ENCODE data around the gene YRDC. TPM values are rescaled to one million over a fixed set of nuclear protein-coding genes. Genes with fewer than 3 reads are reported as not detected.

The YRDC gene
- total and polyA plus RNA-seq, 7 donors, result 3.4 to 36.0 (median 11.3) TPM

GRCh38 chr1:37845786-37846185 is 37.8 kb upstream of the YRDC start:
- Histone ChIP-seq H3K27ac (no peak overlapping the region), H3K4me1 (peaks cover 11% of the 10 kb centered on the region), H3K4me3 (no peak overlapping the region), H3K9me3 (no peaks in the 10 kb centered on the region), H3K36me3 (ENCODE audit: insufficient read depth in 1 of 2, low read depth in 1 of 2) (peaks cover 0 to 5% of the 10 kb centered on the region in 2 donors), H3K27me3 (ENCODE audit: insufficient read depth in 3 of 3, low read length in 2 of 3) (no peaks in the 10 kb centered on the region)
- 76 to 84% (median 81%) methylated on average over 3 of the region's 3 CpGs for WGBS, 3 donors
- no peak for TF ChIP-seq CTCF (IDR thresholded peaks at IDR 0.05)
- ATAC-seq (no peak), DNase-seq (no peak)
- intact Hi-C loops (cut with DNase I), result no loop called here

GRCh38 chr1:37845049-37845646 is 37.1 kb upstream of the YRDC start:
- Histone ChIP-seq H3K9me3 (no peaks in the 10 kb centered on the region), H3K27ac (no peak overlapping the region), H3K36me3 (ENCODE audit: insufficient read depth in 1 of 2, low read depth in 1 of 2) (peaks cover 0 to 5% of the 10 kb centered on the region in 2 donors), H3K27me3 (ENCODE audit: insufficient read depth in 3 of 3, low read length in 2 of 3) (no peaks in the 10 kb centered on the region), H3K4me3 (no peak overlapping the region), H3K4me1 (peaks cover 6% of the 10 kb centered on the region)
- intact Hi-C loops (cut with DNase I), result no loop called here
- WGBS, 3 donors, result 93 to 96% (median 94%) methylated on average over 5 of the region's 5 CpGs
- DNase-seq (no peak), ATAC-seq (no peak)
- TF ChIP-seq CTCF (IDR thresholded peaks at IDR 0.05), result no peak

GRCh38 chr1:37844536-37844935 is 36.5 kb upstream of the YRDC start:
- no peak for TF ChIP-seq CTCF (IDR thresholded peaks at IDR 0.05)
- no peaks in the 10 kb centered on the region for H3K27me3 ChIP-seq (ENCODE audit: insufficient read depth in 3 of 3, low read length in 2 of 3)
- H3K36me3 ChIP-seq (ENCODE audit: insufficient read depth in 1 of 2, low read depth in 1 of 2), result peaks cover 0 to 11% of the 10 kb centered on the region in 2 donors
- H3K4me3 ChIP-seq, result no peak overlapping the region
- no peaks in the 10 kb centered on the region for H3K9me3 ChIP-seq
- H3K4me1 ChIP-seq, result peaks cover 5% of the 10 kb centered on the region
- intact Hi-C loops (cut with DNase I), result no loop called here
- no peak overlapping the region for H3K27ac ChIP-seq
- ATAC-seq, result no peak
- DNase-seq, result no peak

DNA sequence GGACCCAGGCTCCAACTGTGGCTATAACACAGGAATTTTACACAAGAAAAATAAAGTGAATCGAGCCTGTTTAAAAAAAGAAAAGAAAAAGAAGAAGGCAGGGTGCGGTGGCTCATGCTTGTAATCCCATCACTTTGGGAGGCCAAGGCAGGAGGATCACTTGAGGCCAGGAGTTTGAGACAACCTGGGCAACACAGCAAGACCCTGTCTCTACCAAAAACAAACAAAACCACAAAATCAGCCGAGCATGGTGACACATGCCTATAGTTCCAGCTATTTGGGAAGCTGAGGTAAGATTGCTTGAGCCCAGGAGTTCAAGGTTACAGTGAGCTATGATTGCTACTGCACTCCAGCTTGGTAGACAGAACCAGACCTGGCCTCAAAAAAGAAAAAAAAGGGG is 33.6 kb upstream of the YRDC start:
- DNase-seq (no peak), ATAC-seq (no peak)
- intact Hi-C loops (cut with DNase I), result no loop called here
- WGBS, 3 donors, result 90 to 93% (median 91%) methylated on average over 3 of the region's 3 CpGs
- Histone ChIP-seq H3K4me3 (no peak overlapping the region), H3K4me1 (peaks cover 4% of the 10 kb centered on the region), H3K9me3 (no peaks in the 10 kb centered on the region), H3K27me3 (ENCODE audit: insufficient read depth in 3 of 3, low read length in 2 of 3) (no peaks in the 10 kb centered on the region), H3K36me3 (ENCODE audit: insufficient read depth in 1 of 2, low read depth in 1 of 2) (peaks cover 6 to 40% of the 10 kb centered on the region in 2 donors), H3K27ac (no peak overlapping the region)
- TF ChIP-seq CTCF (IDR thresholded peaks at IDR 0.05), result no peak

- DNase-seq, result no peak
- ATAC-seq, result no peak
- Histone ChIP-seq H3K4me3 (no peak overlapping the region), H3K27ac (no peak overlapping the region), H3K4me1 (no peaks in the 10 kb centered on the region), H3K9me3 (no peaks in the 10 kb centered on the region), H3K27me3 (ENCODE audit: insufficient read depth in 3 of 3, low read length in 2 of 3) (no peaks in the 10 kb centered on the region), H3K36me3 (ENCODE audit: insufficient read depth in 1 of 2, low read depth in 1 of 2) (peaks cover 6 to 44% of the 10 kb centered on the region in 2 donors)
- no peak for TF ChIP-seq CTCF (IDR thresholded peaks at IDR 0.05)
- WGBS, 3 donors, result 61 to 81% (median 62%) methylated on average over 1 of the region's 1 CpG
- intact Hi-C loops (cut with DNase I), result no loop called here
Measured at GRCh38 chr1:37840711-37841110, 32.7 kb upstream of the YRDC start.

Data from psoas muscle (tissue), 8 donors.